Right atrium auricular region (tissue), 2 donors: ENCODE results near the gene HSD17B11. TPM values are rescaled to one million over a fixed set of nuclear protein-coding genes. Genes with fewer than 3 reads are reported as not detected.

ENCODE experiments used
- DNase-seq: peaks from one replicate; pipeline ENCODE4 v3.0.0-alpha.2; 2019; ENCODE audit warnings: low spot score
- H3K27ac ChIP-seq, 2 donors: fragments of 200-600 bp; sonication (generic); 1 replicate in 1 of 2; 2 replicates in 1 of 2; pipeline ENCODE4 v1.5.1; 2016 to 2019
- H3K27me3 ChIP-seq, 2 donors: fragments of 200-600 bp; sonication (generic); one replicate each; pipeline versions ENCODE4 v1.5.1 to v1.6.0; 2017 to 2019
- H3K36me3 ChIP-seq: fragments of 200-600 bp; sonication (generic); one replicate; pipeline ENCODE4 v1.5.1; 2016
- H3K4me1 ChIP-seq, 2 donors: fragments of 200-600 bp; sonication (generic); one replicate each; pipeline versions ENCODE4 v1.5.1 to v1.6.0; 2017 to 2019
- H3K4me3 ChIP-seq, 2 donors: fragments of 200-600 bp; sonication (generic); 1 replicate in 1 of 2; 2 replicates in 1 of 2; pipeline ENCODE4 v1.5.1; 2017 to 2019; ENCODE audit warnings: mild to moderate bottlenecking in 1 of 2, moderate library complexity in 1 of 2
- H3K9me3 ChIP-seq, 2 donors: fragments of 200-600 bp; sonication (generic); one replicate each; pipeline ENCODE4 v1.5.1; 2019
- microRNA-seq, 2 donors: library from miRNA; unstranded; fragments of <30 nt; microRNA quantifications; one replicate each; pipeline ENCODE4, GENCODE V29; 2016 to 2017; ENCODE audit warnings: borderline number of aligned reads in 2 of 2, borderline replicate concordance in 1 of 2
- total RNA-seq, 2 donors: library from RNA; depleted of rRNA; stranded (reverse); fragments of >200 nt; gene quantifications; one replicate each; pipeline ENCODE4 v1.1.0, GENCODE V29; 2016
- TF ChIP-seq, protein P1 (sequence below), 2 donors: fragments of 200-600 bp; sonication (generic); IDR thresholded peaks; one replicate each; pipeline ENCODE4 v1.5.1; 2019; ENCODE audit warnings: antibody characterized with exemption in 2 of 2

Gene HSD17B11
- total RNA-seq, 2 donors from 2014 or later, result 32.4 to 33.8 TPM

DNA sequence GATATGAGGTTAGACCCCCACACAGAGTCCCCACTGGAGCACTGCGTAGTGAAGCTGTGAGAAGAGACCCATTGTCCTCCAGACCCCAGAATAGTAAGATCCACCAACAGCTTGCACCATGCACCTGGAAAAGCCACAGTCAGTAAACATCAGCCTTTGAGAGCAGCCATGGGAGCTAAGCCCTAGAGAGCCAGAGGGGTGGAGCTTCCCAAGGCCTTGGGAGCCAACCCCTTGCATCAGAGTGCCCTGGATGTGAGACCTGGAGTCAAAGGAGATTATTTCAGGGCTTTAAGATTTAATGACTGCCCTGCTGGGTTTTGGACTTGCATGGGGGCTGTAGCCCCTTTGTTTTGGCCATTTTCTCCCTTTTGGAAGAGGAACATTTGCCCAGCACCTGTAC is 104.0 kb downstream of the HSD17B11 start:
- Histone ChIP-seq H3K4me3 (no peak overlapping the region), H3K27me3 (no peaks in the 10 kb centered on the region), H3K27ac (no peak overlapping the region), H3K9me3 (peaks cover 0 to 29% of the 10 kb centered on the region in 2 donors), H3K36me3 (no peaks in the 10 kb centered on the region), H3K4me1 (no peaks in the 10 kb centered on the region)
- TF ChIP-seq, protein P1, sequence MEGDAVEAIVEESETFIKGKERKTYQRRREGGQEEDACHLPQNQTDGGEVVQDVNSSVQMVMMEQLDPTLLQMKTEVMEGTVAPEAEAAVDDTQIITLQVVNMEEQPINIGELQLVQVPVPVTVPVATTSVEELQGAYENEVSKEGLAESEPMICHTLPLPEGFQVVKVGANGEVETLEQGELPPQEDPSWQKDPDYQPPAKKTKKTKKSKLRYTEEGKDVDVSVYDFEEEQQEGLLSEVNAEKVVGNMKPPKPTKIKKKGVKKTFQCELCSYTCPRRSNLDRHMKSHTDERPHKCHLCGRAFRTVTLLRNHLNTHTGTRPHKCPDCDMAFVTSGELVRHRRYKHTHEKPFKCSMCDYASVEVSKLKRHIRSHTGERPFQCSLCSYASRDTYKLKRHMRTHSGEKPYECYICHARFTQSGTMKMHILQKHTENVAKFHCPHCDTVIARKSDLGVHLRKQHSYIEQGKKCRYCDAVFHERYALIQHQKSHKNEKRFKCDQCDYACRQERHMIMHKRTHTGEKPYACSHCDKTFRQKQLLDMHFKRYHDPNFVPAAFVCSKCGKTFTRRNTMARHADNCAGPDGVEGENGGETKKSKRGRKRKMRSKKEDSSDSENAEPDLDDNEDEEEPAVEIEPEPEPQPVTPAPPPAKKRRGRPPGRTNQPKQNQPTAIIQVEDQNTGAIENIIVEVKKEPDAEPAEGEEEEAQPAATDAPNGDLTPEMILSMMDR (IDR thresholded peaks at IDR 0.05), result no peak
- no peak for DNase-seq

Small RNA genes lying within 50 kb of the gene (microRNA-seq; reads per million reads assigned to microRNA genes)
- 0 reads per million in 2 donors for gene MIR5705

Other genes starting within 250 kb of the HSD17B11 start
- 1 to 10 TPM; 5.9 to 6.9 TPM for gene KLHL8, start 170.6 kb downstream of the HSD17B11 start, total RNA-seq
- not detected for gene HSD17B13, start 68.3 kb downstream of the HSD17B11 start, total RNA-seq
- gene NUDT9, start 31.4 kb upstream of the HSD17B11 start, total RNA-seq, result 10 to 100 TPM; 17.2 to 17.6 TPM
- gene SPARCL1, start 138.2 kb upstream of the HSD17B11 start, total RNA-seq, result 100 to 1,000 TPM; 501 to 627 TPM
- not detected for gene DSPP, start 217.3 kb upstream of the HSD17B11 start, total RNA-seq